Stimulated activated CD8-positive, alpha-beta memory T cell treated with anti-CD3 and anti-CD28 coated beads, Interleukin-2, amount 100 ng/mL, for 48 hours (primary cell): ENCODE measurements around the gene TBC1D22A.
"Not testable (repeated sequence)": the region's sequence is repeated elsewhere in the genome, so short reads cannot be mapped to it uniquely, and the experiment has no call there.

ENCODE experiments used
- DNase-seq, 2 donors: peaks; one replicate each; pipeline ENCODE4 v3.0.0-alpha.2; 2020; ENCODE audit warnings: low read depth in 2 of 2

TBC1D22A gene

GRCh38 chr22:47100646-47101200 lies 338.3 kb downstream of the TBC1D22A start:
- DNase-seq = no peak

DNA sequence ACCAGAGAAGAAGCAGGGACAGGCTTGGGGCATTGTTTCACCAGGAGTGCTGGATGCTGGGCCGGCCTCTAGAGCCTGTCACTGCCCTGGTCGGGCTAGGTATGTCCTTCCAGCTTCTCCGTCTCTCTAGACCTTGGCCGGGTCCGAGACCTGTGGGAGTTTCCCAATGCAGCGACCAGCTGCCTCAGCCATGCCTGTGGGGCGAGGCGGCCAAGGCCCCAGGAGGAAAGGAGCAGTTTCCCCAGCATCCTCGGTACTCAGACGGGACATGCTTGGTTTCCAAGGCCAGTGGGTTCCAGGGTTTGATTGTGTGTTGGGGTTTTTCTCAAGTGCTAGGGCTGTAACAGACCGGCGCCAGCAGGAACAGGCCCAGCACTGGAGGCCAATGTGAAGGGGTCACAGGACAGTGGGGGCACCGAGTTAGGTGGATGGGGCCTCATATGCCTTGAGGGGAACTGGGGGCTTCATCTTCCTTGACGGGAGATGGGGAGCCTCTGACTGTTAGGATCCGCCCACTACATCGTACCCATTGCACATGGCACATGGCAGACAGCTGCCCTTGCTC lies 339.0 kb downstream of the TBC1D22A start:
- DNase-seq = no peak

DNA sequence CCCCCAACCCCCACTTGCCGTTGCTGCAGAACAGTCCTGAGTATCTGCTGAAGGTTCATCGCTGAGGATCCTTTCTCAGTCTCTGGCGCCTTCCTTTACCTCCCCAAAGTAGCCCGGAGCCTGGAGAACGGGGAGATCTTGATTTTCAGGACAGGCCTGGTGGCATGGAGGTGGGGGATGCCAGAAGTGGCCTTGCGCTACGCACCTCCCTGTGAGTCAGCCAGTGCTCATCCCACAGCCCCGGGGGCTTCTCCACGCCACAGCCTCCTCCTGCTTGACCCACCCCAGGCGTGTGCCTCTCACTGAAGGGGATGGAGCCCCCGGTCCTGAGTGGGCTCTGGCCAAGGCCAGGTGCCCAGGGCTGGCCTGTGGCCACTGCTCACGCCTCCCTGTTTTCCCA lies 339.6 kb downstream of the TBC1D22A start:
- no peak for DNase-seq

- DNase-seq = no peak
Observed at GRCh38 chr22:47102648-47103047, 340.2 kb downstream of the TBC1D22A start.

DNA sequence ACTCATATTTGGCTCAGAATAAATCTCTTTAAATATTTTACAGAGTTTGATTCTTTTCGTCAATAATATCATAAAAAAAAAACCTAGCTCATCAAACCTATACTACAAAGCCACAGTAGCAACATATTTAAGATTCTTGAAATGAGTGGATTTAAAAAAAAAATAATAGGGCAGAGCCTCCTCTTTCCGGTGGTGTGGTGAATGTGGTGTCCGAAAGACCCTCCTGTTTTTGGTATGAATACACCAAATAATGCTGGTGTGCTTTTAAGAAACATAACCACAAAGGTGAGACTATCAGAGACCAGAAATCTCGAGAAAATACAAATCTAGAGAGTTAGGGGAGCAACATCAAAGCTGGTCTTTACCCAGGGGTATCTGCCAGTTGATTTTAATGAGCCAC lies 342.6 kb downstream of the TBC1D22A start:
- no peak for DNase-seq

DNA sequence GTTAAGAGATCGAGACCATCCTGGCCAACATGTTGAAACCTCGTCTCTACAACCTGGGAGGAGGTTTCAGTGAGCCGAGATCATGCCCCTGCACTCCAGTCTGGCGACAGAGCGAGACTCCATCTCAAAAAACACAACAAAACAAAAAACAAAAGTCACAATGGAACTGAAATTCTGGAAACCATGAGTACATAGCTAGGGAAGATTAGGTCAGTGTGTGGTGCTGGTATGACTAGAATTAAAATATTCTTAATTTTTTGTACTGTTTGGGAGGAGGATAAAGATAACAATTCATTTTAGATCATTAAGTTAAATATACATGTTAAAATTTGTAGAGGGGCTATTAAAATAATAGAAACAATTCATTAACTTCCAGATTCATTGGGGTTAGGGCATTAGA lies 344.4 kb downstream of the TBC1D22A start:
- DNase-seq = no peak

DNA sequence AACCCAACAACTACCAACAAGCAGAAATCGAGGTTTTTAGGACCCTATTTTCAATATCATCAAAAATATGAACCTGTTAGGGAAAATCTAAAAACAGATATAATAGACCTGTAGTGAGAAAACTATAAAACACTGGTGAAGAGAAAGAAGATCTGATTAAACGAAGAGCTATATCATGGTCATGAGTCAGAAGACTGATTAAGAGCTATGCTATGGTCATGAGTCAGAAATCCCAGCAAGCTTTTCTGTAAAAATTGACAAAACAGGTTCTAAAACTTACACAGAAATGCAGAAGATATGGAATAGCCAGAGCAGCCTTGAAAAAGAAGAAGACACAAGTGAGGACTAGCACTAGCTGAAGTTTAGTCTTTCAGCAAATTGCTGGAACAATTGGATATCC lies 345.0 kb downstream of the TBC1D22A start:
- no peak for DNase-seq

GRCh38 chr22:47110817-47111443 lies 348.5 kb downstream of the TBC1D22A start:
- no peak for DNase-seq

DNA sequence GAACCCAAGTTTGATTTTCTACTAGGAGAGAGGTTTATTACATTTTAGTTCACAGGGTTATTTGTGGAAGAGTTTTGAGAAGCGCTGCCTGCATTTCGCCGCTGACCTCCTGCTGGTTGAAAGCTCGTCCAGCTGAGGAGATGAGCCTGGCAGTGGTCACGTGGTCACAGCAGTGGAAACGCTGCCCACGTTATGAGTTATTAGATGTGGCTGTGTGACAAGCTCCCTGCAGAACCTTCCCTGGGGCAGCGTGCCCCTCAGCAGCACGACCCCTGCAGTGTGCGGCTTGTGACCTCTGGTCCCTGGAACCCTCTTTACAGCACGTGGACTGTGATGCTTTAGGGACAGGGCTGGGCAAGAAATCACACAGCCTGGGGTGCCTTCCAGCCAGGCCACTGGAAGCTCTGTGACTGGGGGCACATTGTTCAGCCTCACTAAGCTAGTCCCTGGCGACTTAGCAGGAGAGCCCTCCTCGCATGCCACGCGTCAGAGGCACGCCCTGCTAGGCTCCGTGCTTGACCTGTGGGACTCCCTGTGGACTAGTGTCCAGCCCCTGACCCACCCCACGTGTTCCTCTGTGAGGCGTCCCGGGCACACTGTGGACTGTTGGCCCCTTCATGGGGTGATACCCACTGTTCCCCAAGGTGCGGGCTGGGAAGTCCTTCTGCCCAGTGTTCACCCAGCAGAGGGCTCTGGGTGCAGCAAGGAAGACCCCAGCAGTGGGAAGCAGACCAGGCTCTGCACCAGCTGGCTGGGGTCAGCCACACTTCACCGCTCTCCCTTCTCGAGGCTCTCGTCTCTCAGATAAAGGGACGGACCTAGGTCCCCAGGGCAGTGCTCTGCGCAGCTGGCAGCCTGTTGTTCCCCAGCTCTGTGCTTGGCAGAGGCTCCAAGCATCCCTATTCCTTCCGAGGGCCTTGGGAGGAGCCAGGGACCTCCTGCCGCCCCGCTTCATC lies 349.5 kb downstream of the TBC1D22A start:
- DNase-seq = no peak

DNA sequence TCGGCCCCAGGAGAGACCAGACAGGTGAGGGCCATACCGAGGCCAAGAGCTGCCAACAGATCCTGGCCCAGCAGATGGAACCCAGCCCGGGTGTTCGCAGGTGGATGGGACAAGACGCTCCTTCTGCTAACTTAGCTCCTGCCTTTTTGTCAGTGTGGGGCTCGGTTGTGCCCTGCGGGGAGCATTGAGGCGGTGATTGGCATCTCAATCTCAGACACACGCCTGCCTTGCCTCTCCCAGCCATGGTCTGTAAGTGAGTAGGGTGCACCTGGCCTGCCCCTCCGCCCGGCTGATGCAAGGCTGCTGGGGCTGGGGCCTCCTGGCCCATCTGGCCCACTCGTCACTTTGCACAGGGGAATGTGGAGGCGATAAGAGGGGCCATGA lies 350.1 kb downstream of the TBC1D22A start:
- no peak for DNase-seq

- DNase-seq = no peak
Observed at GRCh38 chr22:47112994-47113852, 350.8 kb downstream of the TBC1D22A start.

DNA sequence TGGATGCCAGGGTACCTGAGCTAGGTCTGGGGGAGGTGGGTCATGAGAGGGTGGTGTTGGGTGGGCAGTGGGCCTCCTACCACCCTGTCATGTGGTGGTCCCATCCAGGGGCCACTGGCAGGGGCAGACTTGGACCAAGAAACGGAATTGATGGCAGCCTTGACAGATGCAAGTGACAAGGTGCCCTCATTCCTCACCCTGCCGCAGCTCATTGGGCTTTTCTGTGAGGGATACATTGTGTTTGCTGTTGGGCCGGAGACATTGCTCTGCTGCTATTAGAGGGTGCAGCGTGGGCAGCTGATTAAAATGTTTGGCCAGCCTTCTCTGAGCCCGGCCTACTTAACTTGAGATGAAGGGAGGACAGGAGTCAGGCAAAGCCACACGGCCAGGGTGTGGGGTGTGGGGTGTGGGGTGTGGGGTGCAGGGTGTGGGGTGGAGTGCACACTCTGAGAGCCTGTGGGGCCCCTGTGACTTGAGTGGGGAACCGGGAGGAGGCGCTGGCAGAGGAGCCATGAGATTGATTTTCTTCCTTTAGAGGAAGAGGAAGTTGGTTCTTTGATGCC lies 351.5 kb downstream of the TBC1D22A start:
- DNase-seq = no peak

DNA sequence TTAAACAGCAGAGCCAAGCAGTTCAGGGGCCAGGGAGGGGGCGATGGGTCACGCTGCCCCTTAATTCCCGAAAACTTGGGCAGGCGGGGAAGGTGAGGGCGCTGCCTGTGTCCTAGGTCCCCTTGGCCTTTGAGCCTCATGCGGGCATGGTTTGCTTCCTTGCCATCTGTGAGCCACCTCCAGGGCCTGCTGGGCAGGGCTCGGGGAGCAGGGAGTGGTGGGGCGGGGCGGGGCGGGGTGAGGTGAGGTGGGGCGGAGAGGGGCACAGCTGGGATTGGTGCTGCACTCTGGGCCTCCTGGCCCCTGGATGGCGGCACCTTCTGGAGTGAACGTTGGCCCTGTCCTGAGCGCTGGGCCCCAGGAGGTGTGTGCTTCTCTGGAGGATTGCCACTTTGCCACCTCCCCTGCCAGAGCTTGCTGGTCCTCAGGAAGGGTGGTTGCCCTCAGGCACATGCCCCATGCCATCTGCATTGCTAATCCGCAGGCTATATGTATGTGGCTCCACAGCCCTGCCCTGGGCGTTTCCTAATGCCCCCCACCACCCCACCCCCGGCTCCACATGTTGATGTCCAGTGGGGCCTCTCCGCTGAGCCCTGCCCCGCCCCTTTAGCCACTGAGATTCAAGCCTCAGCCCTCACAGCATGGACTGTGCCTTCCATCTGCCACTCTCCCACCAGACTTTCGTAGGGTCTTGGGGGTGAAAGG lies 352.5 kb downstream of the TBC1D22A start:
- no peak for DNase-seq

- DNase-seq = no peak
Observed at GRCh38 chr22:47115518-47115890, 353.1 kb downstream of the TBC1D22A start.

DNA sequence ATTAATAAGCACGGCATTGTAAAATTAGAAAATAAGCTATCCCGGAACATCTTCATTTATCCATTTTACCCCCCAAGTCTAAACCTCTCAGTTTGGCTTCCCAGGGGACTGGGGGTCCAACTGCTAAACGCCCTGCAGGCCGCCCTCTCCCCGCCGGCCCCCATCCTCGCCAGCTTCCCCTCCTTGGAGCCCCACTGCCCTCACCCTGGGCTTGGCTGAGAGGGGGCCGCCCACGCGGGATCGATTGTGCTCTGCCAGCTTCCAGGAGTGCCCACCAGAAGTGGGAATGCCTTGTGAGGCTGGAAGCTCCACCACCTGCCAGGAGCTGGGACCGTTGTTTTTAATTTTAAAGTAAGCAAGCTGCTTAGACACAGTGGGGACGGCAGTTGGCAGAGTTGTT lies 353.5 kb downstream of the TBC1D22A start:
- DNase-seq = no peak

DNA sequence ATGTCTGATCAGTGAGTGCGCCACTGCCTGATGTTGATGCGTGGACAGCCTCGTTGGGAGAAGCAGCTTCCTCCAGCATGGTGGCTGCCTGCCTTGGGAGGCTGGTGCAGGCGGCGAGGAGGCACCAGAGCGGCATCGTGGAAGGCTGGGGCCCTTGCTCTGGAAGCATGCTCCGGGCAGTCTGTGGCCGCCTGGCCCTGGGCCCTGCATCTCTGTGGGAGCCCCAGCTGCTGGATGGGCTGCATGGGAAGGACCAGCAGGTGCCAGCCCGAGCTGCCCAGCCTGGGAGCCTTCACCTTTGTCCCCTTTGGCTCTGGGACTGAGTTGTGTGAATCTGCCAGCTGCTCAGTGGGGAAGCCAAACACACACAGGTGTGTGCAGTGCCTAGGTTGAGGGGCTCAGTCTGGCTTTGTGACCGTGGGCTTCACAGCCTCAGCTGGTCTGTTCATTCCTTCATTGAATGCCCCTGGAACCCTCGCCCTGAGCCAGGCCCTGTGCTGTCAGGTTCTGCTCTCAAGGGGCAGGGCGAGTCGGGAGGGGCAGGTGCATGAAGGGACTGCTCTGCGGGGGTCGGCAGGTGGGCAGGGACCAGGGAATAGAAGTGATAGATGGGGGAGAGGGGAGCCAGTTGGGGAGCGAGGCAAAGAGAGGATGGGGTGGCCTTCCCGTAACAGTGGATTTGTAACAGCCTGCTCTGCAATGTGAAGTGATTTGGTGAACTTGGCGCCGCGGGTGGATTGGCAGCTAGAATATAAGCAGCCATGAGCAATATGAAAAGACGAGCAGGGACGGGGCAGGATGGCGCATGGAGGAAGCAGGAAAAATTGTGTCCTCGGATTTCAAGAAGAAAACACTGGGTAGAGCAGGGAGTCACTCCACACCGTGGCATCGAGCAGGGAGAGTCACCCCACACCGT lies 354.2 kb downstream of the TBC1D22A start:
- no peak for DNase-seq

- not testable (repeated sequence) for DNase-seq
Observed at GRCh38 chr22:47117442-47117841, 355.0 kb downstream of the TBC1D22A start.

DNA sequence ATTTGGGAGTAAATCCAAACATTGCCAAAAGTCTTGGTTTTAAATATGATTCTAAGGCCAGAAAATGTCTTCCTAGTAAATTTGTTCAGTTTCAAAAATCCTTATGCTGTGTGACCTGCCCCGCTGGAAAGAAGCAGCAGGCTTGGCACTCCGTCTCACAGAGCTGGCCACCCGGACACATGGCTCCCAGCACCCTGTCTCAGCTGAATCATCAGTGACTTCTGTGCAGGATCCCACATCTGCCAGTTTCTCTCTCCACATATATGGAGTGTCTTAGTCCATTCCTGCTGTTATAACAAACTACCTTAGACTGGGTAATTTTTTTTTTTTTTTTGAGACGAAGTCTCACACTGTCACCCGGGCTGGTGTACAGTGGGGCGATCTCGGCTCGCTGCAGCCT lies 356.7 kb downstream of the TBC1D22A start:
- DNase-seq = no peak

DNA sequence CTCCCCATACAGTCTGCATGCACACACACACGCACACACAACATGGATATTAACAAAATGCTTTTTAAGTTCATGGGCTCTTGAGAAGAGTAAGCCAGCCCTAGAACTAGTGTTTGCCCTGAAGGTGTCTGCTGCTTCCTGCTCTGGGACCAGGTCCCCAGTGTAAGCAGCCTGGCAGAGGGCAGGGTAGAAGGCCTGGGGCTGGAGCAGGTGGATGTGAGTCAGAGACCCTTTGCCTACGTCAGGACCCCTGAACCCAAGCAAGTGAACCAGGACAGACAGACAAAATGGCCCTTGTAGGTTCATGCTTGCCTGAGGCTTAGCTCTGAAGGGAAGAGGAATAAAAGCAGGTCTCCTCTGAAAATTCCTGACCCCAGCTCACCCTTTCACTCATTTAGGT lies 357.9 kb downstream of the TBC1D22A start:
- no peak for DNase-seq

DNA sequence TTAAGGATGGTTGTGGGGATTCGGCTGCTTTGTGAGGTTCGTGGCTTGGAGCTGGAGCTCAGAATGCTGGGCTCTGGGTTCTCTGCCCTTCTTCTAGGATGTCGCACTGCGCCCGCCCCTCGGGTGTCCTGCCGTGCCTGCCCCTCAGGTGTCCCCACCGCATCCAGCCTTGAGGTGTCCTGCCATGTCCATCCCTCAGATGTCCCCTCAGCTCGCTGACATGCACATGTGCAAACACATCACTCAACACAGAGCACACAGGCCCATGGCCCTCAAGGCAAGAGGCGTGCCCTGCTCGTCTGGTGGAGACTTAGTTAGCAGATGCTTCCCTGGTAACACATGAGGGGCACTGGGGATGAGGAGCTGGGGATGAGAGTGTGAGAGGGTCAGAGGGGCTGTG lies 359.3 kb downstream of the TBC1D22A start:
- no peak for DNase-seq
